22Rv1 (cell line): Measurements from ENCODE around the gene SLC6A3.

ENCODE experiments used
- H3K27ac ChIP-seq: fragments of 450-650 bp; 2 replicates; pipeline ENCODE4 v1.5.1; 2017
- CTCF ChIP-seq: fragments of 450-650 bp; IDR thresholded peaks from 2 replicates; pipeline ENCODE4 v1.5.1; 2017; ENCODE audit warnings: mild to moderate bottlenecking
- ZFX ChIP-seq: fragments of 450-650 bp; IDR thresholded peaks from 2 replicates; pipeline ENCODE4 v1.6.1; 2017; ENCODE audit warnings: antibody characterized with exemption, borderline replicate concordance

Gene SLC6A3

DNA sequence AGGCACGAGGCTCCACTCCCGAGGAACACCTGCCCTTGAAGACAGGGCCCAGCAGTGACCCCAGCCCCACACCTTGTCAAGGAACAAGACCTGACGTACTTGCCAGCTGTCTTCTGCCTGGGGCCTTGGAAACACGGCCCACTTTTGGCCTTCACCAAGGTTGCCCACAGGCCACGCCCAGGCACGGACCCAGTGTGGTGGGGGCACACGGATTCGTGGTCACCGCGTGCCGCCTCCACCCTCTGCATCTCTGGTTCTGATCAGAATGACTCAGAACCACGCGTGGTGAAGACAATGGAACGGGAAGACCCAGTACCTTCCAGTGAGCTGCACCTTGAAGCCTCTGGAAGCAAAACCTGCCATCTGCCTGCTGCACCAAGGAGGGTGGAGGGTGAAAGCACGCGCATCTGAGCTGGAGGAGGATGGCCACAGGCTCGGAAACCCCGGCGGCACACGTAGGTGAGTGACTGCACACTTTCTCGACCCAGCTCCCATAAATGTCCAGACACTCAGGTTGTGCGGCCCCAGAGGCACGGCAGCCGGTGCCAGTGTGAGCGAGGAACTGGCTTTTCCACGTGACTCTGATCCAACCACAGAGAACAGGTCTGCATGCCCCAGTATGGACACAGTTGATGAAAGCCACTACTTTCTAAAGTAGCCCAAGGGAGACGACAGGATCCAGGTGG is 42.0 kb upstream of the SLC6A3 start:
- no peak overlapping the region for H3K27ac ChIP-seq
- no peak for TF ChIP-seq CTCF
- TF ChIP-seq ZFX = no peak

DNA sequence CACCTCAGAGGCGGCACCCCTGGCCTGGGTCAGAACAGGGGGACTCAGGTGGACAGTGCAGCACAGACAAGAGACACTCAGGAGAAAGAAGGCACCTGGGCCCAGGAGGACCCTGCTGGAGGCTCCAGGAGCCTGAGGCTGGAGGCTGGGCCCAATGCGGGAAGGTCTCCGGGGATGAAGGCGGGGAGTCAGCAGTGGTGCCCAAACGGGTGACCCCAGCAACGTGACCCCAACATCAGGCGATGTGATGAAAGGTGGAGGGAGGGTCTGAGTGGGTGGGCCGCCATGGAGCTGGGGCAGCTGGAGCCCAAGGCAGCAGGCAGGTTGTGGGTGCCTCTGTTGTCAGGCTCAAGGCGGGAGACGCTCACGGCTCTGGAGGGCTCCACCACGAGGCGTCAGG is 41.0 kb upstream of the SLC6A3 start:
- TF ChIP-seq ZFX = no peak
- TF ChIP-seq CTCF = no peak
- H3K27ac ChIP-seq = no peak overlapping the region

DNA sequence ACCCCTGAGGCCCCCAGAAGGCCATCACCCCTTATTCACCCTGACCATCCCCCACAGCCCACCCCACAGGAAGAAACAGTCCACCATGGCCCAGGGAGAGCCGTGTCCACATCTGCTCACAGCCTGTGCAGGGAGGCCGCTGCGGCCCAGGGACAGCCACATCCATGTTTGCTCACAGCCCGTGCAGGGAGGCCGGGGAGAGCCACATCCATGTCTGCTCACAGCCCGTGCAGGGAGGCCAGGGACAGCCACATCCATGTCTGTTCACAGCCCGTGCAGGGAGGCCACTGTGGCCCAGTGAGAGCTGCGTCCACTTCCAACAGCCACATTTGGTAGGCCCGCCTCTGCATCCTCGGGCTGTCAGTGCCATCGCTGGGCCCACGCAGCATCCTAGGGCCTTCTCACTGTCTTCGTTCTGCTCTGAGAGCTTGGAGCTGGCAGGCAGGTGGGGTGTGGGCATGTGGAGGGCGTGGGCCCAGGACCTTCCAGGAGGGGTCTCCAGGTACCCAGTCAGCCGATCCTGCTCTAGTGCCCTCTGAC is 40.4 kb upstream of the SLC6A3 start:
- no peak for TF ChIP-seq ZFX
- no peak overlapping the region for H3K27ac ChIP-seq

GRCh38 chr5:1484730-1485578 is 39.7 kb upstream of the SLC6A3 start:
- H3K27ac ChIP-seq = no peak overlapping the region
- TF ChIP-seq ZFX = no peak
- no peak for TF ChIP-seq CTCF

DNA sequence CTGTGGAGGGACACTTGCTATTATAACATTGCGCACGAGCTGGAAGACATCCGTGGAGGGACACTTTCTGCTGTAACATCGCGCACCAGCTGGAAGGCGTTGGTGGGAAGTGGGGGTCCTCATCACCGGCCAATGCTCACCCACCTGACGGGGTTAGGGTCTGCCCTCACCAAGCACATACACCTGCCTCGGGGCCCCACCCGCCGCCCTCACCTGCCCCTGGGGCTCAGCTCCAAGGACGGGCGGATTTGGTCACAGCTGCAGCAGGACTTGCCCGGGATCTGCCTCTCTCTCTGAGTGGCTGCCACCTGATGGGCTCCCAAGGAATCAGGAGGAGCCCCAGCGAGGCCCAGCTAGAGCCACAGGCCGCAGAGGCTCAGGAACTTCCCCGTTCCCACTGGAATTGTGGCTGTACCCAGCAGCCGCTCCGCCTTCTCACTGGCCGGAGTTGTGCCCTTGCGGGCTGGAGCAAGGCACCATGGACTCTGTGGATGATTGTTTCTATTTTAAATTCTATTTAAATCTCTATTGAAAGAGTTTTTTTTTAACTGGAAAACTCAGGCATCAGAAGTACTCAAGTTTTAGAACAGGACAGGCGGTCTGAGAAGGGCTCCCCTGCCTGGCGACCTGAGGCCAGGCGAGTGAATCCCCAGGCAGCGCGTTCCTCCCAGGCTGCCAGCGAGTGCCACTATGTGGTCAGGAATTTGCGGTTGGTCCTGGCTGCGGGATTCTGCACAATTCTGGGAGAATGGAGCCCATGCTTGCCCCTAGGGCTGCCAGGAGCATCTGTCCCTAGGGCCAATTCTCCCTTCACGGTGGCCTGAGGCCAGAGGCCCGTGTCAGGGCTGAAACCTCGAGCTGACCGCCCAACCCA is 38.9 kb upstream of the SLC6A3 start:
- no peak overlapping the region for H3K27ac ChIP-seq
- TF ChIP-seq ZFX (no peak), CTCF (no peak)

DNA sequence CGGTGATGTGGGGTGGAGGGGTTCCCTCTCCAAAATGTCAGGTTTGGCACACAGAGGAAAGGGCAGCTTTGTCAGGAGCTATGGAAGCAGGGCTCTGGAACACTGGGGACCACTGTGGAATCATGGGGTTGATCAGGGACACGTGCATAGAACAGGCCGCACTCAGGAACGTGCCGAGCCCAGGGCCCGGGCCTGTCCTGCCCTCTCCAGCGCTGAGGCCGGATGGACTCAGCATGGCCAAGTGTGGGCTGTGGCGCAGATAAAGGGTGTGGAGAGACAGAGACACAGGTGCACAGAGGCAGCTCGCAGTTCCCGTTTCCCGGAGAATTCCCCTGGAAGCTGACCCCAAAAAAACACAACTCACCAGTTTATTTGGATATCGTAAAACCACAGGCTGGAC is 37.8 kb upstream of the SLC6A3 start:
- TF ChIP-seq CTCF (no peak), ZFX (no peak)
- H3K27ac ChIP-seq = no peak overlapping the region

DNA sequence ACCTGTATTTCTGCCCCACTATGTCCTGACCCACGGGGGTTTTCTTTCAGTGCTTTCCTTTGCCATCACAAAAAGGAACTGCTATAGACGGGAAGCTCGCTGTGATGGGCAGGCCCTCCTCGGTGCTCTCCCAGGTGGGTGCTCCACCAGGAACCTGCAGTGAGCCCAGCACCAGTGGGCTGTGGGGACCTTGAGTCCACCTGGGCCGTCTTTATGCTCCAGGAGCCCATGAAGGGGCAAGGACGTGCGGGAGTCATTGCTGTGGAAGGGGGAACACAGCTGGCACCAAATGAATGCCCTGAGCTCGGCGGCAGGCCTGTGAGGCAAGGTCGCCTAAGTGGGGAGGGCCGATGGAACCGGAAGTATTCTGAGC is 36.7 kb upstream of the SLC6A3 start:
- H3K27ac ChIP-seq = no peak overlapping the region
- TF ChIP-seq CTCF = no peak
- no peak for TF ChIP-seq ZFX
